ENCODE measurements around the gene PLRG1. TPM values are rescaled to one million over a fixed set of nuclear protein-coding genes. Genes with fewer than 3 reads are reported as not detected.

Gene PLRG1
- total and polyA plus RNA-seq, 2 of the 8 experiments (the other 6 are each of a cell fraction or from before 2014, with no cell fraction given) = 63.5 to 108 TPM

GRCh38 chr4:154487145-154487544 lies 63.1 kb downstream of the PLRG1 start:
- no peak overlapping the region for H2BK15ac ChIP-seq (ENCODE audit: low read length)
- H3K27me3 ChIP-seq (replicated peaks in 1 of 4; ENCODE audit: control insufficient read depth in 3 of 4, extremely low read depth in 1 of 4, insufficient read depth in 3 of 4, low read length in 3 of 4) = peaks cover 22 to 32% (median 29%) of the 10 kb centered on the region in 4 experiments
- no peaks in the 10 kb centered on the region; a peak in 1 of 8 replicates for H3K36me3 ChIP-seq (ENCODE audit: control insufficient read depth in 2 of 4, insufficient read depth in 4 of 4, low read length in 3 of 4)
- H2BK12ac ChIP-seq (ENCODE audit: low read depth, low read length) = no peak overlapping the region
- POLR2A ChIA-PET (ENCODE audit: partially characterized antibody) = no interaction called here
- no peak overlapping the region for H3K4me3 ChIP-seq (ENCODE audit: extremely low read depth in 1 of 4, insufficient read depth in 2 of 4, low read depth in 3 of 4, low read length in 4 of 4)
- CTCF ChIA-PET (ENCODE audit: partially characterized antibody) = no interaction called here
- H3K27ac ChIP-seq (ENCODE audit: low read depth, low read length) = no peak overlapping the region
- no peak overlapping the region for H4K8ac ChIP-seq (ENCODE audit: extremely low read depth, insufficient read depth, low read length)
- no peaks in the 10 kb centered on the region for H3K79me1 ChIP-seq (ENCODE audit: low read depth, low read length)
- H3K18ac ChIP-seq (ENCODE audit: extremely low read depth, low read length) = no peak overlapping the region
- DNase-seq (ENCODE audit: low read depth in 1 of 2, low spot score in 2 of 2) (no peak), FAIRE-seq (no peak)
- no peak overlapping the region for H2BK5ac ChIP-seq (ENCODE audit: low read depth, low read length)
- H4K20me1 ChIP-seq (replicated peaks in 1 of 2; ENCODE audit: control insufficient read depth in 1 of 2, insufficient read depth in 2 of 2, low read length in 2 of 2) = no peaks in the 10 kb centered on the region
- no peak overlapping the region for H3K9ac ChIP-seq (replicated peaks in 1 of 4; ENCODE audit: extremely low read depth in 1 of 4, low read depth in 3 of 4, low read length in 3 of 4)
- H3K79me2 ChIP-seq (ENCODE audit: control insufficient read depth in 1 of 2, insufficient read depth in 2 of 2, low read length in 2 of 2) = no peaks in the 10 kb centered on the region
- no peak overlapping the region for H4K5ac ChIP-seq (ENCODE audit: insufficient read length, low read depth, low read length)
- no peak overlapping the region for H4K91ac ChIP-seq (replicated peaks; ENCODE audit: insufficient read length, low read length)
- peaks cover 19% of the 10 kb centered on the region; the same call in 1 of the 2 replicates for H3K23me2 ChIP-seq (ENCODE audit: low read depth, low read length)
- H3K14ac ChIP-seq (ENCODE audit: insufficient read length) = no peak overlapping the region
- H2BK120ac ChIP-seq (replicated peaks; ENCODE audit: low read depth, low read length) = no peak overlapping the region
- no peak overlapping the region for H2BK20ac ChIP-seq (ENCODE audit: low read length)
- no peak overlapping the region for H3K4ac ChIP-seq (replicated peaks; ENCODE audit: insufficient read length, low read depth, low read length)
- no peak overlapping the region for H3K4me2 ChIP-seq (ENCODE audit: insufficient read depth in 1 of 2, low read depth in 2 of 2, low read length in 2 of 2)
- WGBS, 2 experiments (ENCODE audit: extremely low coverage in 1 of 2, insufficient coverage in 1 of 2, insufficient read length in 1 of 2, insufficient replicate concordance in 2 of 2, low coverage in 1 of 2, low lambda C conversion rate in 2 of 2, missing lambda C conversion rate in 1 of 2) = 90% methylated on average over 4 of the region's 4 CpGs; no CpG with 5 or more reads in 1 of the 2 experiments
- H3K9me3 ChIP-seq (ENCODE audit: insufficient read depth in 2 of 2, low read depth in 1 of 2, low read length in 1 of 2) = peaks cover 0 to 9% of the 10 kb centered on the region in 2 experiments; a peak in 1 of 4 replicates
- peaks cover 0 to 9% (median 3%) of the 10 kb centered on the region in 4 experiments; a peak in 5 of 7 replicates for H3K4me1 ChIP-seq (replicated peaks in 1 of 4; ENCODE audit: control insufficient read depth in 3 of 4, insufficient read depth in 4 of 4, low read length in 3 of 4)
- H3K56ac ChIP-seq (replicated peaks; ENCODE audit: insufficient read length, low read depth, low read length) = no peak overlapping the region
- no peak overlapping the region for H2AFZ ChIP-seq (ENCODE audit: low read length)
- no peak overlapping the region for H2AK5ac ChIP-seq (ENCODE audit: low read depth, low read length)
- H3K23ac ChIP-seq (ENCODE audit: insufficient read length) = no peak overlapping the region
- TF ChIP-seq POLR2AphosphoS5 (IDR thresholded peaks at IDR 0.05; ENCODE audit: low read depth, low read length) = no peak
- TF ChIP-seq RXRA (IDR thresholded peaks at IDR 0.05; ENCODE audit: insufficient read depth, low read depth, low read length) = no peak
- no peak for TF ChIP-seq SIX5 (IDR thresholded peaks at IDR 0.05; ENCODE audit: low read depth, low read length)
- no peak for TF ChIP-seq KDM5A (IDR thresholded peaks at IDR 0.05; ENCODE audit: low read length)
- TF ChIP-seq RBBP5 (IDR thresholded peaks at IDR 0.05; ENCODE audit: borderline replicate concordance, low read depth, low read length) = no peak
- TF ChIP-seq ATF3 (IDR thresholded peaks at IDR 0.05; ENCODE audit: insufficient read depth, low read depth, low read length) = no peak
- TF ChIP-seq BCL11A (IDR thresholded peaks at IDR 0.05; ENCODE audit: low read depth in 2 of 2, low read length in 2 of 2) = no peak
- no peak for TF ChIP-seq PHF8 (conservative IDR thresholded peaks at IDR 0.05; ENCODE audit: low read depth, low read length)
- no peak for TF ChIP-seq ATF2 (IDR thresholded peaks at IDR 0.05; ENCODE audit: low read length)

Measured in H1 (cell line).